ENCODE measurements around the gene FCRL5.

GRCh38 chr1:157558119-157558518 is 5.8 kb upstream of the FCRL5 start:
- TF ChIP-seq CTCF (IDR thresholded peaks at IDR 0.05) (no peak), ZFX (IDR thresholded peaks at IDR 0.05; ENCODE audit: borderline replicate concordance) (no peak)
